GM06990 (cell line): ENCODE results near the gene GFI1B.

ENCODE experiments used
- DNase-seq: peaks from one replicate; pipeline ENCODE4 v3.0.0-alpha.2; 2011; ENCODE audit not compliant: insufficient read length; ENCODE audit errors: extremely low read depth
- H3K27me3 ChIP-seq: replicated peaks from 2 replicates; pipeline ENCODE4 v1.6.0; 2011; ENCODE audit warnings: low read length; ENCODE audit not compliant: control insufficient read depth, insufficient read depth
- H3K36me3 ChIP-seq: 2 replicates; pipeline ENCODE4 v1.5.1; 2011; ENCODE audit warnings: low read length; ENCODE audit not compliant: control insufficient read depth, insufficient read depth
- H3K4me3 ChIP-seq: replicated peaks from 2 replicates; pipeline ENCODE4 v1.5.1; 2011; ENCODE audit warnings: low read depth, mild to moderate bottlenecking, control low read depth, low read length
- CTCF ChIP-seq: IDR thresholded peaks from 2 replicates; pipeline ENCODE4 v1.5.1; 2011; ENCODE audit warnings: low read length, control low read depth, mild to moderate bottlenecking, inconsistent platforms; ENCODE audit not compliant: insufficient read depth, poor library complexity, severe bottlenecking

The GFI1B gene

GRCh38 chr9:132978451-132979131, at the start of gene GFI1B:
TSS of gene GFI1B (plus strand) at chr9:132978694. CDS start at chr9:132986679, 7,985 bp downstream.
- no peak for DNase-seq
- no peak for TF ChIP-seq CTCF
- Histone ChIP-seq H3K4me3 (no peak within 1 kb of the TSS), H3K36me3 (no peaks in the 10 kb centered on the region), H3K27me3 (peaks cover 3% of the 10 kb centered on the region)

- no peak for TF ChIP-seq CTCF
- H3K4me3 ChIP-seq, result no peak overlapping the region
- H3K27me3 ChIP-seq, result no peaks in the 10 kb centered on the region
- DNase-seq, result no peak
- H3K36me3 ChIP-seq, result no peaks in the 10 kb centered on the region
Measured at GRCh38 chr9:132931178-132931735, 47.2 kb upstream of the GFI1B start.

- DNase-seq, result no peak
- Histone ChIP-seq H3K27me3 (no peaks in the 10 kb centered on the region), H3K4me3 (no peak overlapping the region), H3K36me3 (no peaks in the 10 kb centered on the region)
- TF ChIP-seq CTCF, result no peak
Measured at GRCh38 chr9:132935026-132935425, 43.5 kb upstream of the GFI1B start.

GRCh38 chr9:132937463-132937901, 41.0 kb upstream of the GFI1B start:
- Histone ChIP-seq H3K27me3 (no peaks in the 10 kb centered on the region), H3K4me3 (no peak overlapping the region), H3K36me3 (no peaks in the 10 kb centered on the region)
- TF ChIP-seq CTCF, result no peak
- DNase-seq, result no peak

- no peak for TF ChIP-seq CTCF
- no peak for DNase-seq
- Histone ChIP-seq H3K4me3 (no peak overlapping the region), H3K36me3 (no peaks in the 10 kb centered on the region), H3K27me3 (no peaks in the 10 kb centered on the region)
Measured at GRCh38 chr9:132939169-132939568, 39.3 kb upstream of the GFI1B start.
